Gastrocnemius medialis (tissue), 4 donors: ENCODE measurements around the gene ZWILCH. TPM values are rescaled to one million over a fixed set of nuclear protein-coding genes. Genes with fewer than 3 reads are reported as not detected.

Experiments used
- ATAC-seq, 2 donors: fragments of 150-250 bp; one replicate each; pipeline ENCODE4 v1.9.1; 2016
- DNase-seq, 2 donors: peaks; one replicate each; pipeline ENCODE4 v3.0.0-alpha.2; 2019
- H3K27ac ChIP-seq, 4 donors: fragments of 200-600 bp; sonication (generic); 1 replicate in 1 of 4; 2 replicates in 3 of 4; pipeline ENCODE4 v1.5.1; 2016 to 2018; ENCODE audit warnings: mild to moderate bottlenecking in 2 of 4, moderate library complexity in 1 of 4
- H3K27me3 ChIP-seq, 3 donors: fragments of 200-600 bp; sonication (generic) in 2 of 3; 1 replicate in 1 of 3; 2 replicates in 2 of 3; pipeline versions ENCODE4 v1.5.1 to v1.6.0; 2016 to 2019; ENCODE audit warnings: mild to moderate bottlenecking in 1 of 3, moderate library complexity in 1 of 3
- H3K36me3 ChIP-seq, 2 donors: fragments of 200-600 bp; sonication (generic) in 1 of 2; one replicate each; pipeline ENCODE4 v1.5.1; 2017 to 2018
- H3K4me1 ChIP-seq, 2 donors: fragments of 200-600 bp; sonication (generic) in 1 of 2; one replicate each; pipeline ENCODE4 v1.5.1; 2016 to 2017; ENCODE audit warnings: mild to moderate bottlenecking in 2 of 2
- H3K4me3 ChIP-seq, 4 donors: fragments of 200-600 bp; sonication (generic) in 3 of 4; 1 replicate in 1 of 4; 2 replicates in 3 of 4; pipeline ENCODE4 v1.5.1; 2016 to 2019; ENCODE audit warnings: mild to moderate bottlenecking in 2 of 4
- H3K9me3 ChIP-seq, 3 donors: fragments of 200-600 bp; sonication (generic) in 2 of 3; 1 replicate in 1 of 3; 2 replicates in 2 of 3; pipeline ENCODE4 v1.5.1; 2016 to 2019
- POLR2A ChIP-seq, 2 donors: fragments of 450-650 bp; IDR thresholded peaks; one replicate each; pipeline ENCODE4 v1.6.1; 2017; ENCODE audit warnings: antibody characterized with exemption in 2 of 2, mild to moderate bottlenecking in 2 of 2, moderate library complexity in 2 of 2
- in situ Hi-C, 4 donors: fragments of 200-750 bp; cut with MboI; loops; one replicate each; pipeline versions ENCODE4 v1.15.0 to v1.8.0; 2017; ENCODE audit warnings: low sequenced_read_pairs in 4 of 4
- intact Hi-C: fragments of 100-400 bp; cut with DNase I; formaldehyde crosslinking; loops from one replicate; pipeline ENCODE4 v1.15.1; 2023; ENCODE audit warnings: low total_unique reads
- total RNA-seq, 4 donors: library from RNA; depleted of rRNA; stranded (reverse); fragments of >200 nt; gene quantifications; one replicate each; pipeline versions ENCODE4 v1.1.0 to v1.2.3, GENCODE V29; 2016
- TF ChIP-seq, protein P1 (sequence below), 5 experiments: fragments of 450-650 bp in 3 of 5; fragments of 200-600 bp in 2 of 5; sonication (generic) in 2 of 5; IDR thresholded peaks in 4 of 5; conservative IDR thresholded peaks in 1 of 5; 1 replicate in 4 of 5; 2 replicates in 1 of 5; pipeline ENCODE4 v1.5.1; 2016 to 2019; ENCODE audit warnings: antibody characterized with exemption in 5 of 5, mild to moderate bottlenecking in 3 of 5, moderate library complexity in 3 of 5

ZWILCH gene
- total RNA-seq, 4 donors from 2014 or later = 2.0 to 10.6 (median 2.4) TPM

DNA sequence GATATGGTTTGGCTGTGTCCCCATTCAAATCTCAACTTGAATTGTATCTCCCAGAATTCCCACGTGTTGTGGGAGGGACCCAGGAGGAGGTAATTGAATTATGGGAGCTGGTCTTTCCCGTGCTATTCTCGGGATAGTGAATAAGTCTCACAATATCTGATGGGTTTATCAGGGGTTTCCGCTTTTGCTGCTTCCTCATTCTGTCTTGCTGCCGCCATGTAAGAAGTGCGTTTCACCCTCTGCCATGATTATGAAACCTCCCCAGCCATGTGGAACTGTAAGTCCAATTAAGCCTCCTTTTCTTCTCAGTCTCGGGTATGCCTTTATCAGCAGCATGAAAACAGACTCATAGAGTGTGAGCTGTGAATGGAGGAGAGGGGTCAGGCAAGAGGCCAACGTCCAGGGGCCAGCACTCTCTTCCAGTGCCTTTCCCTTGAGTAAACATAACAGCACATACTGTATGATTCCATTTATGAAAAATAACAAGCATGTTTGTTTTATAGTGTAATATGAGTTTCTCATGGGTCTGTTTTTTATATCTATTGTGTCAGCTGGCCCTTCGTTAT is 76.9 kb downstream of the ZWILCH start:
- Histone ChIP-seq H3K27ac (no peak overlapping the region), H3K36me3 (no peaks in the 10 kb centered on the region), H3K27me3 (peaks cover 0 to 6% (median 3%) of the 10 kb centered on the region in 3 donors), H3K9me3 (no peaks in the 10 kb centered on the region), H3K4me1 (no peaks in the 10 kb centered on the region), H3K4me3 (no peak overlapping the region)
- intact Hi-C loops = no loop called here
- ATAC-seq (no peak), DNase-seq (no peak)
- TF ChIP-seq, protein P1, sequence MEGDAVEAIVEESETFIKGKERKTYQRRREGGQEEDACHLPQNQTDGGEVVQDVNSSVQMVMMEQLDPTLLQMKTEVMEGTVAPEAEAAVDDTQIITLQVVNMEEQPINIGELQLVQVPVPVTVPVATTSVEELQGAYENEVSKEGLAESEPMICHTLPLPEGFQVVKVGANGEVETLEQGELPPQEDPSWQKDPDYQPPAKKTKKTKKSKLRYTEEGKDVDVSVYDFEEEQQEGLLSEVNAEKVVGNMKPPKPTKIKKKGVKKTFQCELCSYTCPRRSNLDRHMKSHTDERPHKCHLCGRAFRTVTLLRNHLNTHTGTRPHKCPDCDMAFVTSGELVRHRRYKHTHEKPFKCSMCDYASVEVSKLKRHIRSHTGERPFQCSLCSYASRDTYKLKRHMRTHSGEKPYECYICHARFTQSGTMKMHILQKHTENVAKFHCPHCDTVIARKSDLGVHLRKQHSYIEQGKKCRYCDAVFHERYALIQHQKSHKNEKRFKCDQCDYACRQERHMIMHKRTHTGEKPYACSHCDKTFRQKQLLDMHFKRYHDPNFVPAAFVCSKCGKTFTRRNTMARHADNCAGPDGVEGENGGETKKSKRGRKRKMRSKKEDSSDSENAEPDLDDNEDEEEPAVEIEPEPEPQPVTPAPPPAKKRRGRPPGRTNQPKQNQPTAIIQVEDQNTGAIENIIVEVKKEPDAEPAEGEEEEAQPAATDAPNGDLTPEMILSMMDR (IDR thresholded peaks at IDR 0.05 in 4 of 5, conservative IDR thresholded peaks at IDR 0.05 in 1 of 5) = no peak
- TF ChIP-seq POLR2A (IDR thresholded peaks at IDR 0.05) = no peak
- in situ Hi-C loops = no loop called here

DNA sequence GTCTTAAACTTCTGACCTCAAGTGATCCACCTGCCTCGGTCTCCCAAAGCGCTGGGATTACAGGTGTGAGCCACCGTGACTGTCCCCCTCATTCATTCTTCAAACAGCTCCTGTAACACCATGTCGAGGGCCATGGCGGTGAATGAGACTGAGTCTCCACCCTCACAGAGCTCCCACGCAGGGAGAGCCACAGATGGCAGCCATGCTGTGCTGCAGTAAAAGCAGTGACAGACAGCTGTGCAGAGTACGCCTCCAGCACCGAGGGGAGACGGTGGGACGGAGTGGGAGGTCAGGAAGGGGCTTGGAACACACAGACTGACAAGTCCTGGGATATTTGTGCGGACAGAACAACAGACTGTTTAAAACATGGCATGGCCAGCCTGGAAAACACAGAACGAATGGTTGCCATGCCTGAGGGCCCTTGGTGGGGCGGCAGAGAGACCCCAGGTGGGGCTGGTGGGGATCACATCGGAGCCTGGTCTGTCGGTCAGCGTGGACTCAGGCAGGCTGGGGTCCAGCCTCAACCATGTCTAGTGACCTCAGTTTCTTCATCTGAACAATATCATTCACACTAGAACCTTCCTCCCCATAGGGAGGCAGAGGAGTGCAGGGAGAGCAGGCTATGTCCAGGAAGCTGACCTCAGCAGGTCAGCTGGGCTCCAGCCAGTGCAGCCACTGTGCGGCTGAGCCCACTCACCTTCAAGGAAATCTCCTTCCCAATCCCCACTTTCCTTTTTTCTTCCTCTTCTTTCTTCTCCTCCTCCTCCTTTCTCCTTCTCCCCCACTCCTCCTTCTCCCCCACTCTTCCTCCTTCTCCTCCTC is 81.2 kb downstream of the ZWILCH start:
- Histone ChIP-seq H3K4me3 (no peak overlapping the region), H3K36me3 (no peaks in the 10 kb centered on the region), H3K9me3 (no peaks in the 10 kb centered on the region), H3K27me3 (peaks cover 3 to 10% (median 6%) of the 10 kb centered on the region in 3 donors), H3K27ac (no peak overlapping the region), H3K4me1 (no peaks in the 10 kb centered on the region)
- no peak for DNase-seq
- TF ChIP-seq, protein P1 (IDR thresholded peaks at IDR 0.05 in 4 of 5, conservative IDR thresholded peaks at IDR 0.05 in 1 of 5) = no peak
- TF ChIP-seq POLR2A (IDR thresholded peaks at IDR 0.05) = no peak
- in situ Hi-C loops (no loop called here), intact Hi-C loops (no loop called here)
- ATAC-seq = no peak

DNA sequence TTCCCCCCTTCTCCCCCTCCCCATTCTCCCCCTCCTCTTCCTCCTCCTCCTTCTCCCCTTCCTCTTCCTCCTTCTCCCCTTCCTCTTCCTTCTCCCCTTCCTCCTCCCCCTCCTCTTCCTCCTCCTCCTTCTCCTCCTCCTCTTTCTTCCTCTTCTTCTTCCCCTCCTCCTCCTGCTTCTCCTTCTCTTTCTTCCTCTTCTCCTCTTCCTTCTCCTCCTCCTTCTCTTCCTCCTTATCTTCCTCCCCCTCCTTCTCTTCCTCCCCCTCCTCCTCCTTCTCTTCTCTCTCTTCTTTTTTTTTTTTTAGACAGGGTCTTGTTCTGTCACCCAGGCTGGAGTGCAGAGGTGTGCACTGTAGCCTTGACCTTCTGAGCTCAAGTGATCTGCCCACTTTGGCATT is 81.9 kb downstream of the ZWILCH start:
- no peaks in the 10 kb centered on the region for H3K9me3 ChIP-seq
- H3K36me3 ChIP-seq = no peaks in the 10 kb centered on the region
- H3K4me1 ChIP-seq = no peaks in the 10 kb centered on the region
- no peak for DNase-seq
- in situ Hi-C loops = no loop called here
- no peak overlapping the region for H3K27ac ChIP-seq
- H3K27me3 ChIP-seq = peaks cover 3 to 10% (median 6%) of the 10 kb centered on the region in 3 donors
- H3K4me3 ChIP-seq = no peak overlapping the region
- intact Hi-C loops = no loop called here
- TF ChIP-seq, protein P1 (IDR thresholded peaks at IDR 0.05 in 4 of 5, conservative IDR thresholded peaks at IDR 0.05 in 1 of 5) = no peak
- no peak for TF ChIP-seq POLR2A (IDR thresholded peaks at IDR 0.05)
- ATAC-seq = no peak

DNA sequence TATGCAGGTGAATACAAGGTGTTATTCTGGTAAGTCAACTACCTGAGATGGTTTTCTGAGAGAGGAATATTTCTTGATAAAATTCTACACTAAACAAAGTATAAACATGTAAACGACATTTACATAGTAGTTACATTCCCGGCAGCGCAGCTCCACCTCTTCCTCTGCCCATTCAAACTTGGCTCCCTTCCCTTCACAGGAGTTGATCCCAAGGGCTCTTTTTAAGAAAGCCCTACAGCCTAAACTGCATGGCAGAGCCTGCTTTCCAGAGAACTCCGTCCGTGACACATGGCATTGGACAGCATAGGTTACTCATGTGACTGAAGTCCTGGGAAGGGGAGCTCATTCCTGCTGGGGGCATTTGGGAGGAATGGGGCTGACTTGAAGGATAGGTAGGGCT is 82.6 kb downstream of the ZWILCH start:
- no peaks in the 10 kb centered on the region for H3K9me3 ChIP-seq
- H3K27me3 ChIP-seq = peaks cover 3 to 10% (median 6%) of the 10 kb centered on the region in 3 donors
- DNase-seq (no peak), ATAC-seq (no peak)
- no peak overlapping the region for H3K27ac ChIP-seq
- TF ChIP-seq, protein P1 (IDR thresholded peaks at IDR 0.05 in 4 of 5, conservative IDR thresholded peaks at IDR 0.05 in 1 of 5) = no peak
- no peak for TF ChIP-seq POLR2A (IDR thresholded peaks at IDR 0.05)
- intact Hi-C loops = no loop called here
- no peaks in the 10 kb centered on the region for H3K36me3 ChIP-seq
- H3K4me3 ChIP-seq = no peak overlapping the region
- no peaks in the 10 kb centered on the region for H3K4me1 ChIP-seq
- in situ Hi-C loops = no loop called here
